ENCODE results near the gene DGKZ.
A peak's percentile ranks its signal among the peaks of the same experiment; 100 is the strongest.

Gene DGKZ

GRCh38 chr11:46383404-46383758 is 36.1 kb downstream of the DGKZ start:
- DNase-seq, result no peak

GRCh38 chr11:46383974-46384701 is 36.9 kb downstream of the DGKZ start:
- no peak for DNase-seq

GRCh38 chr11:46385169-46386004 is 38.1 kb downstream of the DGKZ start:
- DNase-seq, result no peak

GRCh38 chr11:46386005-46386578 is 38.8 kb downstream of the DGKZ start:
- DNase-seq, result no peak

- no peak for DNase-seq
These were observed 39.4 kb downstream of the DGKZ start for GRCh38 chr11:46386674-46387073.

GRCh38 chr11:46387456-46387855 is 40.2 kb downstream of the DGKZ start:
- no peak for DNase-seq

GRCh38 chr11:46387919-46388618 is 40.8 kb downstream of the DGKZ start:
- DNase-seq, result no peak

- no peak for DNase-seq
These were observed 41.6 kb downstream of the DGKZ start for GRCh38 chr11:46388619-46389449.

- DNase-seq, result peak; percentile 75
These were observed 42.4 kb downstream of the DGKZ start for GRCh38 chr11:46389450-46390330.

- DNase-seq, result no peak
These were observed 43.3 kb downstream of the DGKZ start for GRCh38 chr11:46390331-46391171.

- no peak for DNase-seq
These were observed 43.9 kb downstream of the DGKZ start for GRCh38 chr11:46391186-46391577.

GRCh38 chr11:46391578-46392420 is 44.5 kb downstream of the DGKZ start, which contains the start of gene CHRM4:
Gene CHRM4 (minus strand): TSS chr11:46391776. CDS start chr11:46386557, 5,219 bp downstream.
- DNase-seq, result peak; percentile 51

- peak; percentile 77 for DNase-seq
These were observed 45.4 kb downstream of the DGKZ start for GRCh38 chr11:46392421-46393230.

GRCh38 chr11:46393231-46393616 is 46.0 kb downstream of the DGKZ start:
- no peak for DNase-seq

- no peak for DNase-seq
These were observed 46.5 kb downstream of the DGKZ start for GRCh38 chr11:46393759-46394158.

GRCh38 chr11:46397526-46397925 is 50.3 kb downstream of the DGKZ start:
- no peak for DNase-seq

GRCh38 chr11:46402957-46403902 is 56.0 kb downstream of the DGKZ start:
- DNase-seq, result no peak
